Erythroblast (primary cell): Measurements from ENCODE around the gene FN1.

ENCODE experiments used
- DNase-seq, 2 experiments: peaks; one replicate each; lab custom pipeline; 2025; lab: John Stamatoyannopoulos, UW
- GATA1 ChIP-seq: IDR thresholded peaks from 2 replicates; pipeline ENCODE4 v1.6.1; 2011; ENCODE audit warnings: low read depth, mild to moderate bottlenecking, control low read depth, low read length, moderate library complexity
- POLR2A ChIP-seq: IDR thresholded peaks from 2 replicates; pipeline ENCODE4 v1.6.1; 2011; ENCODE audit warnings: mild to moderate bottlenecking, low read length

The FN1 gene

DNA sequence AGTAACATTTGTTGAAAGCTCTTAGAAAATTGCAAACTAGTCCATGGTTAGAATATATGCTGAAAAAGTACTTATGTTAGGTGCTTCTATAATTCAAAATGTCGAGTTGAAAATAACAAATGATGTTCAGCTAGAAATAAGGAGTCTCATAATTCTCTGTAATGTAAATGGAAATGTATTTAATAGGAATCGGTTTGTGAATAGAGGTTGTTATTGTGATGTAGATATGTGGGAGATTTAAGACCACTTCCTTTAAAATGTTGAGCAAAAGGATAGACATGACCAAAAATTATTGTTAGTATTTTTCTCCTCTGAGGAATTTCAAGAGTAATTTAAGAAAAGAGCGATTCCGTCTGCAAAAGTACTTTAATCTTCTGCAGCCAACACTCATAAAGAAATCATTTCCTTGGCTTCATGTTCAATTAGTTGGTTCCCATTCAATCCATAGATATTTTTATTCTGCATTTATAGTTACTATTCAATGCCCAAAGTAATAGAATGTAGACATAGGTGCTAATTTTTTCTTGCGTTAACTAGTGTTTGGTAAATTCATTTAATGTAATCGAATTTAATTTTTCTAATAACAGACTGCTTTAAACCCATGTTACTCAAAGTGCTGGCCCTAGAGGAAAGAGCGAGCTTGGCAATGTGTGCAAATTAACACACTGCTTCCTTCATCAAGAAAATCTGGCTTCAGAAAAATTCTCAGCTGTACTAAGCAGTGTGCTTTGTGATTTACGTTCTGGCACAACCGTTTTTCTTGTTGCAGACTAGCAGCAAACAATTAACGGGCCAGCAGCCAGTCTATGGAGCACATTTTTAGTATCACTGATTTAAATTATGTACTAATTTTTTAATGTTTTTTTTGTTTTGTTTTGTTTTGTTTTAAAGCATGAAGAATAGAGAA, 32.2 kb downstream of the FN1 start:
- TF ChIP-seq POLR2A (no peak), GATA1 (no peak)
- DNase-seq: no peak

DNA sequence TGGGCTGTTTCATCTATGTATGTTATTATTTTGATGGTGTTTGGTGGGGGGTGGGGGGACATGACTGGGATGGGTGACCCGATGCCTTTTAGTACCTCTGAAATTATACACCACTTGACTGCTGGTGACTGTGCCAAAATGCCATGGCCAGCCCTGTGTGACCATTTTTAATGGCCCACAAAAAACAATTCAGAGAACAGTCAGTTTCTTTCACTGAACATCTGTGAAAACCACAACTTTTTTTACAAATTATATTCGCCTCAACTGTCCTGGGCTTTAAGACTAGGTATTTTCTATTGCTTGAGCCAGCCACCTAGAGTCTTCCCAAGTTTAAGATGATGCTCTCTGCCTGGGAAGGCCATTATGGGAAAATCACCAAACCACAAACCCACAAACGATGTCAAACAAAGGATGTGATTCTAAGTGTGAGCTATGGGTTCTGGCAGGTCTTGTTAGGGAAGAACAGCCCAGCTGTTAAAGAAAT, 33.9 kb downstream of the FN1 start:
- no peak for TF ChIP-seq GATA1
- no peak for TF ChIP-seq POLR2A
- DNase-seq: no peak

DNA sequence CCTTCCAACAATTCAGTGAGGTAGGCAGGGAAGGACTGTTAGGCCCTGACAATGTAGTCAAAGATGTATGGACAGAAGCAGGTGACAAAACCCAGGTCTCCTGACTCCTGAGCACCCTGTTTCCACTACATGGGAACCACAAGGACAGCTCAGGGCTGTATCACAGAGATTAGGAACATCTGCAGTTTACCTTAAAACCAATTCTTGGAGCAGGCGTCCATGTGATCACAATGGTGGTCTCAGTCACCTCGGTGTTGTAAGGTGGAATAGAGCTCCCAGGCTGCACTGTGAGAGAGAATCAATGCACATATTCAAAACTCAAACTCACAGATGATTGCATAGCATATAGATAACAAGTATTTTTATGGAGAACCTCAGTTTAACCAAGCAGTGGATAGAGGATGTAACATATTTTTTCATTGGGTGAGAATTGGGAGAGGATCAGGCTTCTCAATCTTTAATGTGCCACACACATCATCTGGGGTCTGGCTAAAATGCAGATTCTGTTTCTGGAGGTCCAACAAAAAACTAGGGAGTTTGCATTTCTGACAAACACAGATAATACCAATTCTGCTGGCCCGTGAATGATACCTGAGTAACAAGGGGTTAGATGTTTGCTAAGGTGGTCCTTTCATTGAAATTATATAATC, 36.7 kb downstream of the FN1 start:
- TF ChIP-seq GATA1 (no peak), POLR2A (no peak)
- no peak for DNase-seq

DNA sequence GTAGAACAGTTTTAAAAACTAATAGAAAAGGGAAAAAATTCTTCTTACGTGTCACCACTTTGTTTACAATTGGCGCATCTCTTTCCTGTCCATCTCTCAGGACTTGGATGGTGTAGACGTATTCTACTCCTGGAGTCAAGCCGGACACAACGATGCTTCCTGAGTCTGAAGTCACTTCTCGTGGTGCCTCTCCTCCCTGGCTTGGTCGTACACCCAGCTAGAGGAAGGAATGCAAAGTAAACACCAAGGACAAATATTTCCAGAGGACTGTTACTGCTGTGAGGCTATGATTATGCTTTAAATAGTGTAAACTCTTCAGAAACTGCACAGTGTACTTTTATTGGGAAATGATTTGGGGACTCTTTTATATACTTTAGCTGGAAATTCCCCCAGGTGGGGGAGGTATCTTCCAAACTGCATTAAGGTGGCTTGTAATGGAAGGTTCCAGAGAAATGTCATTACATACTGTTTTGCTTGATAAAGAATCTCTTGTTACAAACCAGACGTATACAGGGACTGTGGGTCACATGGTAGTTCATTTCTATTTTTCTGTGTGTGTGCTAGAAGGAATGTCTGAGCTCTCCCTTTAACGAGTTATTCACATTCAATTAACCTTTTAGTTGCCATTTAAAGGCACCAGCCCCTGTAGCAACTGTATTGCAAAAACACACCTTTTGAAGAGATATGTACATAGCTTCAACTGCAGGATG, 38.1 kb downstream of the FN1 start:
- no peak for DNase-seq
- no peak for TF ChIP-seq GATA1
- TF ChIP-seq POLR2A: no peak

DNA sequence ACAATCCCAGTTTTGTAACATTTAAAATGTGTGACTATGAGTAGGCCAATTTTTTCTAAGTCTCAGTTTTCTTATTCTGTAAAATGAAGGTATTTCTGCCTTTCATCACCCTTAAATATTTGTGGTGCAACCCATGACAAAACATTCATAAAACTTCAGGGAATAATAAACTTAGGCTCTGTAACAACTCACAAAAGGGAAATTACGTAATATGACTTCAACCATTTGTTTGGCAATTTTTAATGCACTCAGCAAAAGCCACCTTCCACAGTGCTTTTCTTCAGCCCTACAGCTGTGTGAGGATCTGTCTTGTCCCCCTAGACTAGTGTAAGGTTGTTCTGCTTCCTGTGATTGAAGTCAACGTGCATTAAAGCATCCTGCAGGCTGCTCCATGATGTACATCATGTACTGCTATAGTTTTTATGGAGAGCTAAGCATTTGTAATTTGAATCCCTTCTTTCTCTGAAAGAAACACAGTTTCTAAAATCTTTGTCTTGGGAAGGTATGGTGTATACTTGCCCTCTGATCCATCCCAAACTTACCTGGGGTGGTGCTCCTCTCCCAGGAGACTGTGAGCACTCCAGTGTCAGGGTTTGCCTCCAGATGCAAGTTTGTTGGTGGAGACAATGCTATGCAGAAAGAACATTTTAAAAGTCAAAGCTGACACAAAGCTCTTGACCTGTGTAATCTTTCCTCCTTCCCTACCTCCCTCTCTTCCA, 39.1 kb downstream of the FN1 start:
- TF ChIP-seq POLR2A (no peak), GATA1 (no peak)
- no peak for DNase-seq

DNA sequence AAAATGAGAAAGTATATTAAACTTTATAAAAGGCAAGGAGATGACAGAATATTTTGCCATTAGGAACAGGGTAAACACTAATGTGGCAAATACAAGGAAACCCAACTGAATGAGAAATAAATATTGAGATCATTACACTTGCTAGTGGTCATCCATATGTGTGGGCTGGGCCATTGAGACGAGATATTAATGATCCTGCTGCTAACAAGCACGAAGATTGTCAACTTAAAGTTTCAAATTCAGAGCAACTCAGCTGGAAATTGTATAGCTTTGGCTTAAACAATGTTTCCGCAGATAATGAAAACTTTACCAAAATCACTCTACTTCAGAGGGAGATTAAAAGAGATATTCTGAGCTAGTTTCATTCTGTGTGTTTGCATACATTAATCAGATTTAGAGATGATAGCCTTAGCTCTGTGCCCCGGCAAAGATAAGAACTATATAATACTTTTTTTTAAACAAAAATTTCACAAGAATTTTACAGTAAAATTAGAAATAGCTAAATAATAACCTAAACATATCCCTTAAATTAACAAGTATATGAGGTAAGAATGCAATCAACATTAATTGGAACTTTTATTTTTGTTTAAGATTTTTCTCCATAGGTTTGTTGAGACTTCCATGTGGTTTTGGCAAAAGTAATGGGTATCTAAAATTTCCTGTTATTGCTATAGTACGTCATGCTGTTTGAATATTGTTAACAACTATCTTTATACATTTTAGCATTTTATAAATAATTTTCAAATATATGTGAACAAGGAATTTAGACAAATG, 40.0 kb downstream of the FN1 start:
- TF ChIP-seq GATA1 (no peak), POLR2A (no peak)
- DNase-seq: no peak

DNA sequence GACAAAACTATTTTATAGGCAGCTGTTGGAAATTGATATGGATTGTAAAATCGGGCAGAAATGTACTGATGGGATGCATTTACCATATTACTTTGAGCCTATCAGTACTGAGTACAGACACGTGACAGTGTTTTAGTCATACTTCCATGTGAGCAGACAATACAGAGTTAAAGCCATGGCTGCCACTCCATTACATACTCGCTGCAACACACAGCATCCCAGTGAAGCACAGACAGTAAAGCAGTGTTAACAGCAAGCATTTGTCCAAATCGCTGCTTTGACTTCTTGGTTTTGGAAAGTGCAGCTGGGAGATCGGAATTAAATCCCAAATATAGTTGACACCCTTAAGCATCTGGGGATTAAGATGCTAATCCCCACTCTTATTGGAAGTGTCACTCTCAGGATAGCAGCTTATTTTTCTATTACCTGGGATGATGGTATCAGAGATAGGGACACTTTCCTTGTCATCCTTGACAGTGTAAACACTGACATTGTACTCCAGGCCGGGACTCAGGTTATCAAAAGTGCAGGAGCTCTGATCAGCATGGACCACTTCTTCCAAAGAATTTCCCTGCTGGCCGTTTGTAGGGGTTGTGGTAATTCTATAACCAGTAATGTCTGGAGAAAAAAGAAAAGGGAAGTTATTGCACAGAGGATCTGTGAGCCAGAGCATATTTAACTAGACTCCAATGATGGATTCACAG, 41.6 kb downstream of the FN1 start:
- TF ChIP-seq GATA1 (no peak), POLR2A (no peak)
- DNase-seq: no peak

DNA sequence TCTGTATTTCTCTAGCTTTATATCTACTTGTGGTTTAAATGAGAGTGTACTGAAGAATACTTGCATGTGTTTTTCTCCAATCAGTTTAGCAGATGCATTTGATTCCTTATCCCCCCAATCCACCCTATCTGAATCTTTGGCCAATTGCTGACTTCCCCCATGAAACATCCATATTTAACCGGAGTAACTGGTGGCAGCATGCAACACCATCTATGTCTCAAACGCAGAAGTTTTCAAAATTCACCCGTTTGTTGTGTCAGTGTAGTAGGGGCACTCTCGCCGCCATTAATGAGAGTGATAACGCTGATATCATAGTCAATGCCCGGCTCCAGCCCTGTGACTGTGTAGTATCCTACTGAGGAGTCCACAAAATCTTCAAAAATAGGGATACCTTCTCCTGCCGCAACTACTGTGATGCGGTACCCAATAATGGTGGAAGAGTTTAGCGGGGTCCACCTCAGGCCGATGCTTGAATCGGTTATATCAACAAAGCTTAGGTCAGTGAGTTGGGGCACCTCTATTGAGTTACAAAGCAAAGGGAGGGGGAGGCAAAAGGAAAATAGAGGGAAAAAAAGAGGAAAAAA, 43.1 kb downstream of the FN1 start:
- no peak for TF ChIP-seq GATA1
- no peak for TF ChIP-seq POLR2A
- no peak for DNase-seq

DNA sequence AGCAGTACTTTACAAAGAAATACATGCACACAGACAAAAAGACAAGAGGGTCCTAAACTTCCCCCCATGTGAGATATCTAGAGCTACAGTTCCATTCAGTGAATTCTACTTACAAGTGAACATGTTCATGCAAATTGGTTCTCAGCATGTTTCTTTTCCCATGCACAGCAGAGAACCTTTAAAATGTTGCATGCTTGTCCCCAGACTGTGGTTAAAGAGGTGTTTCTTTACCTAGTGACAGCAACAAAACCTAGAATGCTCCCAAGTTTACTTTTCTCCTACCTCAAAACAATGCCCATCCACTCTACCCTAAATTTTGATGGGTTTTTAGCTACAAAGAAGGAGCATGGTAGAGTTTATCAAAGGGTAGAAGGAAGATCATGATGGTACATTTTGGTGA, 43.7 kb downstream of the FN1 start:
- TF ChIP-seq POLR2A (no peak), GATA1 (no peak)
- DNase-seq: no peak

DNA sequence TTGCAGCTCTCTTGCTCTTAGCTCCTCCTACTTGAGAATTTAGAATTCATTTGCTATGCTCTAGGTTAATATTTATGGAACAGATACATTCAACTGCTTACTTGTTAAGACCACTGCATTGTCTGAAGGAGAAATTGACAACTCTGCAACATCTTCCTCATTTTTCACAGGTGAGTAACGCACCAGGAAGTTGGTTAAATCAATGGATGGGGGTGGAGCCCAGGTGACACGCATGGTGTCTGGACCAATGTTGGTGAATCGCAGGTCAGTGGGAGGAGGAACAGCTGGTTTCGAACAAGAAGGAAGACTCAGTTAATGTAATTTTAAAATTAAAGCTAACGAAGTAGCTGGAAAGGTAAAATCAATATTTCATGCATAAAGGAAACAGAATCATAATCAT, 44.3 kb downstream of the FN1 start:
- TF ChIP-seq GATA1 (no peak), POLR2A (no peak)
- no peak for DNase-seq

DNA sequence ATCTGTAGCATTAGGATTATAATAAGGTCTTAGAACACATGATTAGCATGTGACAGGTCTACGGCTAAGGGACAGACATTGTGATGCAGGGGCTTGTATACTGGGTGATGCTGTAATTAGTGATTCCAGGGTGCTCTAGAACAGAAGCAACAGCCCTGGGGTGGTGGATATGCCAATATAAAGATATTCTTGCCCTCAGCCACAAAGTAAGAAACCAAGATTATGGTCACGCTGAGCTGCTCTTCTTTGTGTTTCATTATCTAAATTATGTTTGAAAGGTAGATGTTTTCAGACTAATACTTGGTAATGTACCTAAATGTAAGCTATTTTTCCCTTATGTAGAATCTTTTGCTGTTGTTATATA, 45.3 kb downstream of the FN1 start:
- DNase-seq: no peak
- TF ChIP-seq GATA1 (no peak), POLR2A (no peak)
